Epithelial cell of alveolus of lung (primary cell): ENCODE results near the gene LPAR1. TPM values are rescaled to one million over a fixed set of nuclear protein-coding genes. Genes with fewer than 3 reads are reported as not detected.

Experiments used
- total RNA-seq: library from RNA; depleted of rRNA; stranded (reverse); fragments of >200 nt; gene quantifications from 2 replicates; pipeline ENCODE4 v1.2.1, GENCODE V29; 2015

LPAR1 gene, protein sequence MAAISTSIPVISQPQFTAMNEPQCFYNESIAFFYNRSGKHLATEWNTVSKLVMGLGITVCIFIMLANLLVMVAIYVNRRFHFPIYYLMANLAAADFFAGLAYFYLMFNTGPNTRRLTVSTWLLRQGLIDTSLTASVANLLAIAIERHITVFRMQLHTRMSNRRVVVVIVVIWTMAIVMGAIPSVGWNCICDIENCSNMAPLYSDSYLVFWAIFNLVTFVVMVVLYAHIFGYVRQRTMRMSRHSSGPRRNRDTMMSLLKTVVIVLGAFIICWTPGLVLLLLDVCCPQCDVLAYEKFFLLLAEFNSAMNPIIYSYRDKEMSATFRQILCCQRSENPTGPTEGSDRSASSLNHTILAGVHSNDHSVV
- 49.5 and 116 TPM in 2 replicates for total RNA-seq

DNA sequence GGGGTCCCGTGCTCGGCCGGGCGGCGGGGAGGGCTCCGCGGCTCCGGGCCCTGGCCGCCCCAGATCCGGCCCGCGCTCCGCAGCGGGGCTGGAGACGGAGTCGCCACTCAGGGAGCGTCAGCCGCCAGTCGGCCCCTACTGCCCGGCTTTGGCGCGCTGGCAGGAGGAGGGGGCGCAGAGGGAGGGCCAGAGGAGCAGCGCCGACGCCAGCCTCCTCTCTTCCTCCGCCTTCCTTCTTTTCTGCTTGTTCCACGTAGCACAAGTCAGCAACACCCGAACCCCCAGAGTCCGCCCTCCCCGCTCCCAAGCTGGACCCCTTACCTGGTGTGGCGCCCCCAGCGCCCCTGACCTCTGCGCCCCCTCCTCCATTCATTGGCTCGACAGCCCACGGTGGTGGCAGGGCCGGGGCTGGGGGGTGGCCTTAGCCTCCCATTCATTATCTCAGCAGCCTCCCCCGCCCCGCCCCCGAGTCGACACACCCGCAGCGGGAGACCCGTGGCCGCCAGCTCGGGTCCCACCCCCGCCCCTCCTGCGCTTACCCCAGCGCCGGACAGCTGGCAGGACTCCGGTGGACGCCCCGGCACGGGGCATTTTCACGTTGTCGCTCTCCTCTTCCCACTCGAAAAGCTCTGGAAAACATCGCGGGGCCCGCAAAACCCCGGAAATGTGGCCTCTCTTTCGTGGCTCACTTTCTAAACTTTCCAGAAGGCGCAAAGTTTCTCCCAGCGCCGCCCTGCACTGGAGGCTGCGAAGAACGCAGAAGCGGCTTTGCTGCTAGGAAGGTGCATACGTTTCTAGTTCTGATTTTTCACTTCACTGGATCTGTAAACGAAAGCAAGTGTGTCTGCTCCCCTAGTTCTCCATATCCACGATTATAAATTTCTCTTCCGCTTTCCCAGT is at the start of gene LPAR1:
Gene LPAR1, minus strand, starts transcription at position 140 of the 900 bp plus-strand sequence. CDS start 66,353 bp downstream, outside the sequence.

